OCI-LY1 (cell line): ENCODE data around the gene TGFB1.

ENCODE experiments used
- EZH2 ChIP-seq: fragments of 200-600 bp; sonication (generic), shearing (Covaris generic); IDR thresholded peaks from 2 replicates; pipeline ENCODE4 v1.8.0; 2017; ENCODE audit warnings: borderline replicate concordance, mixed run types, mild to moderate bottlenecking, antibody characterized with exemption, low read length, moderate library complexity, mixed read lengths
- TF ChIP-seq, protein P1 (sequence below): fragments of 200-600 bp; sonication (generic), shearing (Covaris generic); IDR thresholded peaks from 2 replicates; pipeline ENCODE4 v1.5.1; 2017; ENCODE audit warnings: mild to moderate bottlenecking, antibody characterized with exemption, low read length, moderate library complexity, mixed read lengths

DNA sequence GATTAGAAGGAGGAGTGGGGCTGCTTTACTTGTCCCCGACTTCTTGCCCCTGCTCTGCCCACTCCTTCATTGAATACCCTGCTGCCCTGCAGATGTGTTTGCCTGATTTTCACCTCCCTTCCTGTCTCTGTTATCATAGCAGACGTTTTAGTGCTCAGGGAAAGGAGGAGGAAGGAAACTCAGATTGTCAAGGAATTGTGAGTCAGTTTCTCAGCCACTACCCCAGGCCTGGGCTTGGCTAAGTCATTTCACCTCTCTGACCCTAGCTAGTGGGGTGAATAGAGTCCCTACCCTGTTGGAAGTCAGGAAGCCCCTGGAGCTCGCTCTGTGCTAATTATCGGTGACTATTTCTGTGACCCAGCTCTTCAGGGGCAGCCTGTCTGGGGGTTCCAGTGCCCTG is 47.8 kb upstream of the TGFB1 start:
- TF ChIP-seq, protein P1, sequence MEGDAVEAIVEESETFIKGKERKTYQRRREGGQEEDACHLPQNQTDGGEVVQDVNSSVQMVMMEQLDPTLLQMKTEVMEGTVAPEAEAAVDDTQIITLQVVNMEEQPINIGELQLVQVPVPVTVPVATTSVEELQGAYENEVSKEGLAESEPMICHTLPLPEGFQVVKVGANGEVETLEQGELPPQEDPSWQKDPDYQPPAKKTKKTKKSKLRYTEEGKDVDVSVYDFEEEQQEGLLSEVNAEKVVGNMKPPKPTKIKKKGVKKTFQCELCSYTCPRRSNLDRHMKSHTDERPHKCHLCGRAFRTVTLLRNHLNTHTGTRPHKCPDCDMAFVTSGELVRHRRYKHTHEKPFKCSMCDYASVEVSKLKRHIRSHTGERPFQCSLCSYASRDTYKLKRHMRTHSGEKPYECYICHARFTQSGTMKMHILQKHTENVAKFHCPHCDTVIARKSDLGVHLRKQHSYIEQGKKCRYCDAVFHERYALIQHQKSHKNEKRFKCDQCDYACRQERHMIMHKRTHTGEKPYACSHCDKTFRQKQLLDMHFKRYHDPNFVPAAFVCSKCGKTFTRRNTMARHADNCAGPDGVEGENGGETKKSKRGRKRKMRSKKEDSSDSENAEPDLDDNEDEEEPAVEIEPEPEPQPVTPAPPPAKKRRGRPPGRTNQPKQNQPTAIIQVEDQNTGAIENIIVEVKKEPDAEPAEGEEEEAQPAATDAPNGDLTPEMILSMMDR, result no peak
- TF ChIP-seq EZH2, result no peak
